ENCODE measurements around the gene FSTL4.

The FSTL4 gene

DNA sequence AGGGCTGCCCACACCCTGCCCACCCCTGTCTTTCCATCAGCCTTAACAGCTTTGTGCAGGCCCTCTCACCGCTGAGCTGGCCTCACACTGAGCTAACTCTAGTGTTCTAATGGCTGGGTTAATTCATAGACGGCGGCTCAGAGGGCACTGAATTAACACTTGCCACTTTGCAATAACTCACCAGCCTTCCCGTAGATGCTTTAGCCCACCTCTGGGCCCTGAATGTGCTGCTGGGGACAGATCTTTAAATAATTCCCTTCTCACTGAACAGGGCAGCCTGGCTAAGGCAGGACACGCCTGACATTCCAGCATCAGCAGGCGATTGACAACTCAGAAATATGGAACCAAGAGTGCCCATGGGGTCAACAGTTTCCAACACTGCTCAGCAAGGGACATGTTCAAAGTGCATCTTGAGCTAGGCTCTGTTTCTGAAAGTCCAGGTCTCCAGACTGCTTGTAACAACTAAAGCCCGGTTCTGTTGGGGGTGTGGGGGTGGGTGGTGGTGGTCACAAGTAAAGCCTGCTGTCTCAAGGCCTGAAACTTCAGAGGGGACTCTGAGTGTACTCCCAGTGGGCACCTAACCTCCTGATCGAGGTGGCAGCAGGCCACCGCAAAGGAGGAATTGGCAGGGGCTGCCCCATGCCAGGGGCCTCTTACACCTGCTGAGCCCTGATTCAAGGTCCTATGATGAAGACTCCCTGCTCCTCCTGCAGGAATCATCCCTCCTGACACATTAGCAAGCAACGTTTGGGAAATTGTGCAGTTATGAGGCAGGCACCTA is 248.3 kb downstream of the FSTL4 start:
- Mint-ChIP-seq H3K27ac (no peak overlapping the region), H3K4me1 (no peaks in the 10 kb centered on the region), H3K4me3 (no peak overlapping the region), H3K27me3 (peaks cover 24% of the 10 kb centered on the region), H3K9me3 (no peaks in the 10 kb centered on the region), H3K36me3 (no peaks in the 10 kb centered on the region)
- ATAC-seq: no peak

DNA sequence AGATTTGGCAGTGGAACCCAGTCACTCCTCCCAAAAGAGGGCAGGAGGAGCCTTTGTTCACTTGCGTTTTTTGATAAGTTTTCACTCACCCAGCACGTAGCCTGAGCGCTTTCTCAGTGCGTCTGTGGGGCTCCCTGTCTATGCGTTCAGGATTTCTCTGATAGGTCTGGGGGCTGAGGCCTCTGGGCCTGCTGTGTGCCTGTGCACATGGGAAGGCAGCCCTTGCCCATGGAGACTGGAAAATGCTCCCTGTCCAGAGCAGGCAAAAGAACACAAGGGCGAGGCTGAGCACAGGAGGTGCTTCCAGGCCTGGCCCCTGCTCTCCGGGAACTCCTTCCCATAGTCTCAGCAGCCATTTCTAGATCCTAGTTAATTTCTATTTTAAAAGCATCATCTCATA is 249.9 kb downstream of the FSTL4 start:
- H3K4me1 Mint-ChIP-seq: no peaks in the 10 kb centered on the region
- H3K27me3 Mint-ChIP-seq: peaks cover 24% of the 10 kb centered on the region
- H3K4me3 Mint-ChIP-seq: no peak overlapping the region
- no peaks in the 10 kb centered on the region for H3K9me3 Mint-ChIP-seq
- no peaks in the 10 kb centered on the region for H3K36me3 Mint-ChIP-seq
- no peak overlapping the region for H3K27ac Mint-ChIP-seq
- no peak for ATAC-seq

DNA sequence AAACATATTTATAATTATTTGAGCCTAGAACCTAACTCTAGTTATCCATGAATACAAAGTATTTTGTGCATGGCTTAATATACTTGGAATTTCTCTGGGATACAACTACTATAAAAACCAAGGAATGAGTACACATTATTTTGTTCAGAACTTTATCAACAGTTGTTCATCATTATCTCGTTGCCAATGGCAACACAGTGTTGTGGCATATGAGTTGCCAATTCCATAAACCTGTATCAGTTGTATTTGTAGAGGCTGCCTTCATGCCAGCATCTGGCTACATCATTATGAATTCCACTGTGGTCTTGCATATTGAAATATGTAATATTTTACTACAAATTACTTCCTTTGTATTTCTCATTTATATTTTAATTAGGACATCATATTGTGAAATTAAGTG is 250.4 kb downstream of the FSTL4 start:
- Mint-ChIP-seq H3K4me3 (no peak overlapping the region), H3K9me3 (no peaks in the 10 kb centered on the region), H3K4me1 (no peaks in the 10 kb centered on the region), H3K36me3 (no peaks in the 10 kb centered on the region), H3K27me3 (peaks cover 24% of the 10 kb centered on the region), H3K27ac (no peak overlapping the region)
- no peak for ATAC-seq

DNA sequence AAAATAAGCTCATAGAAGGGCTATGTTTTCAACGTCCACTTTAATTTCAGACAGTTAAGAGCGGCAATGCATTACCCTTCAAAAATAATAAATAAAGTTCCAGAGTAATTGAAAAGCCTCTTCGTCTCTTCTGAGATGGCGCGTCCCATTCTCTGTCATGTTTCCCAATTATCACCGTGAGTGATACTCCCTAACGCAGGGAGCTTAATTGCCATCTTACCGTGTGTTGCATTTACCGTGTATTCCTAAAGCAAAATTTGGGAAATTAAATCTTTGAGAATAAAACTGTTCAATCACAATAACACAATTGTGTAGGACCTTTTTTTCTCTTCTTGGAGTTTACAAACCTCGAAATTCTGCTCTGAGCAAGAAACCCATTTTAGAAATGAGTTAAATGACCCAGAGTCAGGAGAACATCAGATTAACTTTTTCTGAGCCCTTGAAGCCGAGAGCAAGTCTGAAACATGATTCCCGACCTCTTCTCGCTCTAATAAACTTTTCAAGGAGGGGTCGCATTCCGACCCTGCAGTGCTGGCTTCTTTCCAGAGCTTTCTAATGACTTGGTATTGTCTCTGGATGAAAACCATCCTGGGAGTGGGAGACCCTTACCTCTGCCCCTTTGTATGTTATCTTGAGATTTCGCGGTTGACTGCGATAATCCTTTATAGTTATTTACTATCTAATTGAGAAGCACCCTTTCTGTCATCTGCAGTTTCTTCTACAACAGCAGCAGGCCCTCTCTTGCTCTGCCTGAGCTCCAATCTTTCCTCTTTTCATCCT is 251.5 kb downstream of the FSTL4 start:
- no peaks in the 10 kb centered on the region for H3K9me3 Mint-ChIP-seq
- ATAC-seq: no peak
- peaks cover 17% of the 10 kb centered on the region for H3K27me3 Mint-ChIP-seq
- H3K4me3 Mint-ChIP-seq: no peak overlapping the region
- no peak overlapping the region for H3K27ac Mint-ChIP-seq
- H3K4me1 Mint-ChIP-seq: no peaks in the 10 kb centered on the region
- no peaks in the 10 kb centered on the region for H3K36me3 Mint-ChIP-seq

DNA sequence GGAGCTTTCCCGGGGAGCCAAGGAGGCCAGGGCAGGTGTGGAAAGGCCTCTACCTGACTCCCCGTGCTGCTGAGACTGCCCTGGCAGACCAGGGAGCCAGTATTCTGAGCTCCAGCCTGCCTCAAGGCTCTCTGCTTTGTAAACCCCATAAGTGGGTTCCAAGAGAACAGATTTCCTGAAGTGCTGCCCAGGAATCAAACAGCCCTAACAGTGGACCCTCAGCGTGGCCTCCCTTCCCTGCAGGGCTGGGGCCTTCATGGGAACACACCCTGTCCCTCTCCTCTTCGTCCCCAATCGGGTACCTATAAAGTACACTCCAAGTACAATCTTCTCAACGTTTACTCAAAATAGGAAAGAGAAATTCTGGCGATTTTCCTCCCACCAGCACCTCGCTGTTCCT is 252.5 kb downstream of the FSTL4 start:
- peaks cover 14% of the 10 kb centered on the region for H3K27me3 Mint-ChIP-seq
- no peak for ATAC-seq
- H3K4me3 Mint-ChIP-seq: no peak overlapping the region
- no peaks in the 10 kb centered on the region for H3K4me1 Mint-ChIP-seq
- H3K27ac Mint-ChIP-seq: no peak overlapping the region
- no peaks in the 10 kb centered on the region for H3K36me3 Mint-ChIP-seq
- no peaks in the 10 kb centered on the region for H3K9me3 Mint-ChIP-seq

DNA sequence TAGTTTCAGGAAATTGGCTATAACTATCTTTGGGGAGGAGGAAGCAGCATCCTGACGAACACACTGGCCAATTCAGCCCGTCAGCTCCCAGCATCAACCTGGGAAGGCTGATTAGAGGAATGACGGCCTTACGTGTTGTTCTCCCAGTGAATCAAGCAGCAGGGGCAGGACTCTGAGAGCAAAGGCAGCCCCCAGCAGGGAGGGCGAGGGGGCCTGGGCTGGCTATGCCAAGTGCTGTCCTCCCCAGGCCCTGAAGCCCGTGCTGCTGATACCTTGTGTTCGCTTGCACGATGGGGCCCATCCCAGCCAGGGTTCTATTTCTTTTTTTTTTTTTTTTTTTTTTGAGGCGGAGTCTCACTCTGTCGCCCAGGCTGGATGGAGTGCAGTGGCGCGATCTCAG is 254.1 kb downstream of the FSTL4 start:
- peaks cover 1% of the 10 kb centered on the region for H3K36me3 Mint-ChIP-seq
- no peak overlapping the region for H3K27ac Mint-ChIP-seq
- H3K4me3 Mint-ChIP-seq: no peak overlapping the region
- ATAC-seq: no peak
- no peaks in the 10 kb centered on the region for H3K9me3 Mint-ChIP-seq
- peaks cover 21% of the 10 kb centered on the region for H3K27me3 Mint-ChIP-seq
- H3K4me1 Mint-ChIP-seq: no peaks in the 10 kb centered on the region

DNA sequence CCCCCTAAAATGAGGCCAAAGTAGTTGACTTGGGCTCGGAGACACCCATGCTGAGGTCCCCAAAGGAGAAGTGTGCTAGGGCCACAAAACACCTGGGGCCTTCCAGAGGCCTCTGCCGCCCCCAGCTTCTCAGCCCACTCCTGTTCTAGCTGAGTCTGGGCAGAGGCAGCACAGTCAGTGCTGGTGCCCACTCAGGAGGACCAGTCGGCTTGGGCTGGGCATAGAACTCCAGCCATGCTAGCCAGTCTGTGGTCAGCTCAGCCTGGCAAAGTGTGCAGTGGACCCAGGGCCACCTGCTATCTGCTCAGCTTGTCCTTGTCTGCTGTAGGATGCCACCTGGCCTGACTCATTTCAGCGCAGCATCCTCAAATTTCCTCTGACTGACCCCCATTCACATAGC is 254.6 kb downstream of the FSTL4 start:
- Mint-ChIP-seq H3K4me1 (no peaks in the 10 kb centered on the region), H3K9me3 (peaks cover 3% of the 10 kb centered on the region), H3K36me3 (peaks cover 6% of the 10 kb centered on the region), H3K27ac (no peak overlapping the region), H3K27me3 (peaks cover 21% of the 10 kb centered on the region), H3K4me3 (no peak overlapping the region)
- no peak for ATAC-seq

DNA sequence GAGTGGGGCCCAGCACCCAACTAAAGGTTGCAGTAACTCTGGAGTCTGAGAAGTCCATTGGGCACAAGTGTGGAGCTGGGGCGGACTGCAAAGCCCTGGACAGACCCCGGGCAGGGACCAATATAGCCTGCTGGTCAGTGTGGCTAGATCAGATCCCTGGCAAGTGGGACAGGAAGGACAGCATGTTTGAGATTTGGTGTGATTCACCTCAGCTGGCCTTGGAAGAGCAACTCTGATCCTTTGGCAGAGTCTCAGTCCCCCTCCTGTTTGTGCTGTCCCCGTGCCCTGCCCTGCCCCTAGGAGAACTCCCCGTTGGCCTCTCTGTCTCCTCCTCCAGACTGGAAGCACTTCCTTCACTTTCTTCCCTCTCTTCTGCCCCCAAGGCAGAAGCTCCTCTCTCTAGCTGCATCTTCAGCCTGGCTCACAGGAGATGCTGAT is 255.3 kb downstream of the FSTL4 start:
- Mint-ChIP-seq H3K27me3 (peaks cover 20% of the 10 kb centered on the region), H3K4me3 (no peak overlapping the region), H3K27ac (no peak overlapping the region), H3K36me3 (peaks cover 6% of the 10 kb centered on the region), H3K4me1 (no peaks in the 10 kb centered on the region), H3K9me3 (peaks cover 3% of the 10 kb centered on the region)
- peak; percentile 29 for ATAC-seq

DNA sequence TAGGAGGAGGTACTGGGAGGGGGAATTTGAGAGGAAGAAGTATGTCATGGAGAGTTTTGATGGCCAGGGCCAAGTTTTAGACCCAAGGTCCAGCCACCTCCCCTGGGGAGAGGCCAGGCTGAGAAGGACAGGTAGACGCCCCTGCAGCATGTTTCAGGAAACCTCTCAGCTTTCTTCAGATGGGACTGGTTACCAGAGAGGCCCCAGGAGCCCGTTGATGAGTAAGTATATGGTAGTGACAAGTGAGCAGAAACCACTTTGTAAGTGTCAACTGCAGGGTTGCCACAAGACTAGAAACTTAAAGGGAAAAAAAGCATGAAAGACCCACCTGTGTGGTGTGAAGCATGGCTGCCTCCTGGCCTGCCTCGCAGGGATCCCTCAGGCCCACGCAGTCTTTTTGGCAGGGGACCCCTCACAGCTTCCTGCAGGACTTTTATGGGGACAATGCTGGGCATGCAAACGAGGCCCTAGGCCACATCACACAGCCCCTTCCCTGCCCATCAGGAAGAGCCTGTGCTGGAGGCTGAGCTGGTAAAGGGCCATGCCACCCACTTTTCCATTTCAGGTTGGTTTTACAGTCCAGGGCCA is 255.9 kb downstream of the FSTL4 start:
- Mint-ChIP-seq H3K4me1 (no peaks in the 10 kb centered on the region), H3K9me3 (peaks cover 3% of the 10 kb centered on the region), H3K36me3 (peaks cover 6% of the 10 kb centered on the region), H3K4me3 (no peak overlapping the region), H3K27ac (peak overlapping the region; percentile 7), H3K27me3 (peaks cover 20% of the 10 kb centered on the region)
- ATAC-seq: peak; percentile 29

DNA sequence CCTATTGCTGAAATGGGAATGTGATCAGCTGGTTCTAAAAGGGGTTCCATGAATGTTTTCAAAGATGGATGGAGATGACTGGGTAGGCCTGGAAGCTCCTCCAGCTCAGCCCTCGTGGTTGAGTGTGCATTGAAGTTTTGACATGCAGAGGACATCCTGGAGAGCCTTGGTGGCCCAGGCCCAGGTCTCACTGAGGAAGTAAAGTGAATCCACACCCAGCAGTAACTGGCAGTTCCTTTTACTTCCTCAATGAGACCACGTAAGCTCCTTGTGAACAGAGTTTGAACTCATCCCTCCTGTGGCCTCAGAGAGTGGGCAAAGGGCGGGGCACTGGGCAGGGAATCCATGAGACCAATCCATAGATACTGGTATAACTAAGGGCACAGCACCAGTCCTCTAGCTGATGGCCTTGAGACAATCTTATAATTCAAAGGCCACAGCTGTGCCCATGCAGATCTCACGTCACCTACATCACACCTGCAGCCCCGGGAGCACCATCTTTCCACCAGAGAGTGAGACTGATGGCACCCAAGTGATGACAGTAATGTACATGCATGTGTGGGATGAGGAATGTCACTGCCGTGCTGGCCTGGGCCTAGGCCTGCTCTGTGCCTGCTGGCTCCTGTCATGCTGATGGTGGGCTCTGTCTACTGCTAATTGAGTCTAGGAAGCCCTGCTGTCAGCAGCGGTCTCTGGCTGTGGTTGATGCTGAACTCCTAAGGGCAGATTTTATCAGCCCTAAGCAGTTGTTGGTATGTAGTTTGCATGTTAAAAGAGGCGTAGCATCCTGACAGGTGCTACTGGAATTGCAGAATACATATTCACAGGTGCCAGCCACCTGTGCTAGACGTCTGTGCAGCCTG is 257.8 kb downstream of the FSTL4 start:
- Mint-ChIP-seq H3K9me3 (peaks cover 3% of the 10 kb centered on the region), H3K27ac (no peak overlapping the region), H3K4me3 (no peak overlapping the region), H3K36me3 (peaks cover 6% of the 10 kb centered on the region), H3K27me3 (peaks cover 32% of the 10 kb centered on the region), H3K4me1 (no peaks in the 10 kb centered on the region)
- no peak for ATAC-seq

DNA sequence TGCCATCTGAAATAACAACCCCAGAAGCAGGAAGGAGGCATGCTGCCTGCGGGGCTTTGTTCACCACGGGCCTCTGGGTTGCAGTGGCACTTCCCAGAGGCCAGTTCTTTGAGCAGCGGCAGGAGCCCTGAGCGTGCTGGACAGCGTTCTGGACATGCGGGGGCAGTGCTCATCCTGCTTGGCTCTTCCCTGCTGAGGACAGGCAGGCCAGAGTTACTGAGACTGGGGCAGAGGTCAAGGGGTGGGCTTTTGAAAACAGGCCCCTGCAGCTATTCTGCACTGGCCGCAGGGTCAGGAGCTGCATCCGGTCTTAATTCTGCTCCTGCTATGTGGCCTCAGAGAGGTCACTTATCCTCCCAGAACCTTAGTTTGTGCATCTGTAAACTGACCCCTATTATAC is 258.6 kb downstream of the FSTL4 start:
- peaks cover 6% of the 10 kb centered on the region for H3K36me3 Mint-ChIP-seq
- H3K9me3 Mint-ChIP-seq: peaks cover 3% of the 10 kb centered on the region
- H3K27me3 Mint-ChIP-seq: peaks cover 32% of the 10 kb centered on the region
- no peak for ATAC-seq
- no peaks in the 10 kb centered on the region for H3K4me1 Mint-ChIP-seq
- no peak overlapping the region for H3K27ac Mint-ChIP-seq
- no peak overlapping the region for H3K4me3 Mint-ChIP-seq

DNA sequence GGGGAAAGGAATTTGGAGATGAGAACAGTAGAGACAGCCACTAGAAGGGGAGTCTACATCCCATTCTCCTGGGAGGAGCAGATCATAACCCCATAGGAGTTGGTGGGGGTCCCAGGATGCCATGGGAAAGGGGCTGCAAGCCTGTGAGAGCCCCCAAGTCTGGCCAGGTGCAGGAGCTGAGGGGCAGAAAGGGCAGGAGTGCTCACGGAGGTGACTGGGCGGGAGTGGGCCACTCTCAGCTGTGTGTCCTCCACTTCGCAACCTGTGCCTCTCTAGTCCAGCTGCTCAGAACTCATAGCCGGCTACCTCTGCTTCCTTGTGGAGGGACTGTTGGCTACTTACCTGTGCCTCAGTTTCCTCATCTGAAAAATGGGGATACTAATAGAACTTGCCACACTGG is 263.9 kb downstream of the FSTL4 start:
- Mint-ChIP-seq H3K9me3 (peaks cover 6% of the 10 kb centered on the region), H3K4me1 (peaks cover 4% of the 10 kb centered on the region), H3K27me3 (peaks cover 38% of the 10 kb centered on the region), H3K27ac (no peak overlapping the region), H3K36me3 (peaks cover 6% of the 10 kb centered on the region), H3K4me3 (no peak overlapping the region)
- ATAC-seq: no peak

DNA sequence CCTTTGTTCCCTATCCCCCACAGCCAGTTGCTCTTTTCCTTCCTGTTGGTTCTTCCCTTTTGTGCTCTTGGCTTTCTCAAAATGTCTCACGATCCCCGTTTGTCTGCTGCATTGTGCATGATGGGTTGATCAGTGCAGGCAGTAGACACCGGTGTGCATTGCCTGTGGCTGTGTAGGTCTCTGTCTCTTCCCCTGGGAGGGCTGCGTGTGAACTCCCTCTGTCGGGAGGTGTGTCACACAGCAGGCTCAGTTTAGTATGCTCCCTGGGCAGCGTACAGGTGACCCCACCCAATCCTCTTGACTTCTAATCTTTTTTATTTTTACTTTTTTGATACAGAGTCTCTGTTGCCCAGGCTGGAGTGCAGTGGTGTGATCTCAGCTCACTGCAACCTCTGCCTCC is 265.3 kb downstream of the FSTL4 start:
- Mint-ChIP-seq H3K9me3 (peaks cover 2% of the 10 kb centered on the region), H3K4me3 (no peak overlapping the region), H3K36me3 (no peaks in the 10 kb centered on the region), H3K27me3 (peaks cover 28% of the 10 kb centered on the region), H3K27ac (no peak overlapping the region), H3K4me1 (peaks cover 4% of the 10 kb centered on the region)
- peak; percentile 56 for ATAC-seq

DNA sequence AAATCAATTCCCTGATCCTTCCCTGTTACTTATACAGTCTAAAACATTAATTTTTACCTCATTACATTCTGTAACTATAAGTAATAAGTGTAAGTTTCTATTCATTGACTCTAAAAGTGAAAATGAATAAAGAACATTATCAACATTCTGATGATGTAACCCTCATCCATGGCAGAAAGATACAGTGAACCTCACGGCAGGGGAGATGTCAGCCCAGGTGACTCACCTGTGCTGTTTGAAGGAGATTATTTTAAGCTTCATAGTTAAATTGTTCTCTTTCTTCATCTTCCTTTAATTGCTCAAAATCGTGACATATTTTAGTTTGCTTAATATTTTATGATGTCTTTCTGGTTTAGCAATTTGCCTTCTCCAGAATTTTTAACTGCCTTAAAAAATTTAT is 268.1 kb downstream of the FSTL4 start:
- peaks cover 2% of the 10 kb centered on the region for H3K9me3 Mint-ChIP-seq
- H3K27ac Mint-ChIP-seq: no peak overlapping the region
- H3K4me1 Mint-ChIP-seq: peaks cover 4% of the 10 kb centered on the region
- no peak for ATAC-seq
- H3K27me3 Mint-ChIP-seq: peaks cover 16% of the 10 kb centered on the region
- H3K4me3 Mint-ChIP-seq: no peak overlapping the region
- H3K36me3 Mint-ChIP-seq: no peaks in the 10 kb centered on the region

DNA sequence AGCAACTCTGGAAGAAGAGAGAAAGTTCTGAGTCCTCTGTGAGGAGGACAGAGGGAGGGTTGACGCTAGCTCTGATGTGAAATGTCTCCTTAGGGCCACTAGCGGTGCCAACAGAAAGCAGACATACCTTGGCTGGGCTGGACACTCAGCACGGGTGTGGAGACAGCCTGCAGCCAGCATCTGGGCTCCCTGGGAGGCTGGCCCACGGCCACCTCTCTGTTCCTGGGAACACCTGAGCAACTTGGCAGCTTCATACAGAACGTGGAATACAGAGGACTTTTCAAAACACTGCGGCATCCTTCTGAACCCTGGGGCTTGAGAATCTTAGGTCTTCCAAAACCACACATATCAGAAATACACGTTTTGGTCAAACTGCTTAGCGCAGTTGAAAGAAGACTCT is 269.1 kb downstream of the FSTL4 start:
- no peak for ATAC-seq
- no peak overlapping the region for H3K27ac Mint-ChIP-seq
- H3K27me3 Mint-ChIP-seq: peaks cover 20% of the 10 kb centered on the region
- no peaks in the 10 kb centered on the region for H3K36me3 Mint-ChIP-seq
- H3K4me1 Mint-ChIP-seq: peaks cover 4% of the 10 kb centered on the region
- H3K9me3 Mint-ChIP-seq: peaks cover 2% of the 10 kb centered on the region
- no peak overlapping the region for H3K4me3 Mint-ChIP-seq

Data from stimulated activated memory B cell treated with anti-CD40 and anti-IgM and Interleukin-4, amounts not matched to agents 10 μg/mL and 1 μg/mL and 100 μg/mL, for 72 hours (primary cell).